Adrenal gland (tissue), 5 donors: ENCODE measurements around the gene UNC5A.

Experiments used
- POLR2A ChIP-seq, 2 donors: fragments of 450-650 bp; IDR thresholded peaks; one replicate each; pipeline ENCODE4 v1.6.1; 2017; ENCODE audit warnings: antibody characterized with exemption in 2 of 2, mild to moderate bottlenecking in 2 of 2, moderate library complexity in 1 of 2
- TF ChIP-seq, protein P1 (sequence below), 6 experiments: fragments of 450-650 bp in 4 of 6; fragments of 200-600 bp in 2 of 6; sonication (generic) in 1 of 6; IDR thresholded peaks; 1 replicate in 5 of 6; 2 replicates in 1 of 6; pipeline versions ENCODE4 v1.5.1 to v1.8.0; 2016 to 2021; ENCODE audit warnings: antibody characterized with exemption in 6 of 6, mild to moderate bottlenecking in 2 of 6, moderate library complexity in 1 of 6
- donor health status: DM: no; HTN: no; CAD: no.

DNA sequence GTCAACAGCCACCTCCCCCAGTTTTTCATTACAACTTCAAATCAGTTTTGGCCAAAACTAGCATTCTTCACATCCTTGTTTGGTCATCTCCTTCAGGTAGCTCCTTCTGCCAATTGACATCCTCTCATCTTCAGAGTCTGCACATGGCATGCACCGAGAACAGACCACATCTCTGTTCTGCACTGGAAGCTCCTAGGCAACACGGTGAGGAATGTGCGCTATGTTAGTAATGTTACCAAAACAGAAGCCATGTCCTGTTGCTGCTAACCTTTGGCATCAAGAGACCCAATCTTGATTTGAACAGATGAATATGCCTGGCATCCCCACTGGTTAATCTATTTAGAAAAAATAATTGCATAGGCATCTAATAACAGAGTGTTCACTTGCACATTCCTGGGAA lies 93.9 kb downstream of the UNC5A start:
- TF ChIP-seq, protein P1, sequence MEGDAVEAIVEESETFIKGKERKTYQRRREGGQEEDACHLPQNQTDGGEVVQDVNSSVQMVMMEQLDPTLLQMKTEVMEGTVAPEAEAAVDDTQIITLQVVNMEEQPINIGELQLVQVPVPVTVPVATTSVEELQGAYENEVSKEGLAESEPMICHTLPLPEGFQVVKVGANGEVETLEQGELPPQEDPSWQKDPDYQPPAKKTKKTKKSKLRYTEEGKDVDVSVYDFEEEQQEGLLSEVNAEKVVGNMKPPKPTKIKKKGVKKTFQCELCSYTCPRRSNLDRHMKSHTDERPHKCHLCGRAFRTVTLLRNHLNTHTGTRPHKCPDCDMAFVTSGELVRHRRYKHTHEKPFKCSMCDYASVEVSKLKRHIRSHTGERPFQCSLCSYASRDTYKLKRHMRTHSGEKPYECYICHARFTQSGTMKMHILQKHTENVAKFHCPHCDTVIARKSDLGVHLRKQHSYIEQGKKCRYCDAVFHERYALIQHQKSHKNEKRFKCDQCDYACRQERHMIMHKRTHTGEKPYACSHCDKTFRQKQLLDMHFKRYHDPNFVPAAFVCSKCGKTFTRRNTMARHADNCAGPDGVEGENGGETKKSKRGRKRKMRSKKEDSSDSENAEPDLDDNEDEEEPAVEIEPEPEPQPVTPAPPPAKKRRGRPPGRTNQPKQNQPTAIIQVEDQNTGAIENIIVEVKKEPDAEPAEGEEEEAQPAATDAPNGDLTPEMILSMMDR (IDR thresholded peaks at IDR 0.05): no peak
- no peak for TF ChIP-seq POLR2A (IDR thresholded peaks at IDR 0.05)
